22Rv1 (cell line): ENCODE measurements around the gene PELI1.

Experiments used
- ZFX ChIP-seq: fragments of 450-650 bp; IDR thresholded peaks from 2 replicates; pipeline ENCODE4 v1.6.1; 2017; ENCODE audit warnings: antibody characterized with exemption, borderline replicate concordance
- TF ChIP-seq, protein P1 (sequence below): fragments of 450-650 bp; IDR thresholded peaks from 2 replicates; pipeline ENCODE4 v1.5.1; 2017; ENCODE audit warnings: mild to moderate bottlenecking

DNA sequence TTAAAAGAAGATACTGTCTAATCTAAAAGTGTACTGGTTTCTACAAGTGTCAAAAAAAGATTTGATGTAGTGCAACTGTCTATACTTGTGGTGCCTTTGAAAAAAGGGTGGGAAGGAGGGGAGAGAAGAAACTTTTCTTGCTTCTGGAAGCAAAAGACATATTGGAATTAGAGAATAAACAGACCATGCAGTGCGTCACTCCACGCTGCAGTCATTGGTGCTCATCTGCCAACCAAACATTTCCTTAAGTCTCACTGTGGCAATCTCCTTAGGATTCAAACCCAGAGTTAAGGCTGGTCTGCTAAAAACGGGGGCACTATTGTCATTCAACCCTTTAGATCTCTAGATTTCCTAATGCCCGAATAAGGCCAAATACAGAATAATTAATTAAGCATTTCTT, 50.9 kb downstream of the PELI1 start:
- TF ChIP-seq, protein P1, sequence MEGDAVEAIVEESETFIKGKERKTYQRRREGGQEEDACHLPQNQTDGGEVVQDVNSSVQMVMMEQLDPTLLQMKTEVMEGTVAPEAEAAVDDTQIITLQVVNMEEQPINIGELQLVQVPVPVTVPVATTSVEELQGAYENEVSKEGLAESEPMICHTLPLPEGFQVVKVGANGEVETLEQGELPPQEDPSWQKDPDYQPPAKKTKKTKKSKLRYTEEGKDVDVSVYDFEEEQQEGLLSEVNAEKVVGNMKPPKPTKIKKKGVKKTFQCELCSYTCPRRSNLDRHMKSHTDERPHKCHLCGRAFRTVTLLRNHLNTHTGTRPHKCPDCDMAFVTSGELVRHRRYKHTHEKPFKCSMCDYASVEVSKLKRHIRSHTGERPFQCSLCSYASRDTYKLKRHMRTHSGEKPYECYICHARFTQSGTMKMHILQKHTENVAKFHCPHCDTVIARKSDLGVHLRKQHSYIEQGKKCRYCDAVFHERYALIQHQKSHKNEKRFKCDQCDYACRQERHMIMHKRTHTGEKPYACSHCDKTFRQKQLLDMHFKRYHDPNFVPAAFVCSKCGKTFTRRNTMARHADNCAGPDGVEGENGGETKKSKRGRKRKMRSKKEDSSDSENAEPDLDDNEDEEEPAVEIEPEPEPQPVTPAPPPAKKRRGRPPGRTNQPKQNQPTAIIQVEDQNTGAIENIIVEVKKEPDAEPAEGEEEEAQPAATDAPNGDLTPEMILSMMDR = no peak
- TF ChIP-seq ZFX = no peak
